ENCODE data around the gene CYSRT1.

The CYSRT1 gene

GRCh38 chr9:137217276-137218211 is 7.4 kb upstream of the CYSRT1 start:
- Histone ChIP-seq H3K27ac (ENCODE audit: low read depth, low read length) (no peak overlapping the region), H3K9me3 (ENCODE audit: control insufficient read depth in 5 of 5, low read length in 5 of 5) (no peaks in the 10 kb centered on the region), H3K27me3 (ENCODE audit: control insufficient read depth in 5 of 5, insufficient read depth in 4 of 5, low read length in 5 of 5) (no peaks in the 10 kb centered on the region), H3K4me3 (ENCODE audit: low read depth in 1 of 5, low read length in 5 of 5) (peak overlapping the region; percentile 17 to 63 (median 44)), H3K4me1 (ENCODE audit: control insufficient read depth in 5 of 5, insufficient read depth in 5 of 5, low read length in 5 of 5) (peaks cover 0 to 29% (median 23%) of the 10 kb centered on the region in 5 donors), H3K9ac (ENCODE audit: low read length in 5 of 5) (peak overlapping the region in 3 of 5 donors; percentile 17 to 77 (median 57)), H3K36me3 (ENCODE audit: control insufficient read depth in 5 of 5, insufficient read depth in 5 of 5, low read length in 5 of 5) (peaks cover 0 to 15% (median 12%) of the 10 kb centered on the region in 5 donors)

DNA sequence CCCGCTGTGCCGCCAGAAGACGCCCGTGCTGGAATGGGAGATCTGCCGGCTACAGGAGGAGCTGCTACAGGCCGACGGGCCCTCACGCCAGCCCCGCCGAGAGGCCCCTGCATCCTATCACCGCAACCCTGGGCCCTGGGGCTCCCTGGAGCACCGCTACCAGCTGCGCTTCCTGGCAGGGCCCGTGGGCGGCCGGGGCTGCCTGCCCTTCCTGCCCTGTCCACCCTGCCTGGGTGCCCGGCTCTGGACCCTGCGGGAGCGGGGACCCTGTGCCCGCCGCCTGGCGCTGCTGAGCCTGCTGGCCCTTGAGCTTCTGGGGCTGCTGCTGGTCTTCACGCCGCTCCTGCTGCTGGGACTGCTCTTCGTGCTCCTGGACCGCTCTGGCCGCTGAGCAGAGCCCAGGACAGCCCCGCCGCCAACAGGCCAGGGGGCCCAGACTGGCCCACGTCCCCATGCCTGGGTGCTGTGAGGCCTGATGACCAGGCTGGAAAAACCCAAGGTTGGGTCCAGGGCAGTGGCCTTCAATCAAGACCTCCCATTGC is 6.7 kb upstream of the CYSRT1 start:
- H3K36me3 ChIP-seq (ENCODE audit: control insufficient read depth in 5 of 5, insufficient read depth in 5 of 5, low read length in 5 of 5): peaks cover 0 to 15% (median 12%) of the 10 kb centered on the region in 5 donors
- no peaks in the 10 kb centered on the region for H3K27me3 ChIP-seq (ENCODE audit: control insufficient read depth in 5 of 5, insufficient read depth in 4 of 5, low read length in 5 of 5)
- peaks cover 0 to 36% (median 29%) of the 10 kb centered on the region in 5 donors for H3K4me1 ChIP-seq (ENCODE audit: control insufficient read depth in 5 of 5, insufficient read depth in 5 of 5, low read length in 5 of 5)
- no peak overlapping the region for H3K4me3 ChIP-seq (ENCODE audit: low read depth in 1 of 5, low read length in 5 of 5)
- H3K9me3 ChIP-seq (ENCODE audit: control insufficient read depth in 5 of 5, low read length in 5 of 5): no peaks in the 10 kb centered on the region
- peak overlapping the region in 1 of 5 donors; percentile 77 for H3K9ac ChIP-seq (ENCODE audit: low read length in 5 of 5)
- H3K27ac ChIP-seq (ENCODE audit: low read depth, low read length): no peak overlapping the region

DNA sequence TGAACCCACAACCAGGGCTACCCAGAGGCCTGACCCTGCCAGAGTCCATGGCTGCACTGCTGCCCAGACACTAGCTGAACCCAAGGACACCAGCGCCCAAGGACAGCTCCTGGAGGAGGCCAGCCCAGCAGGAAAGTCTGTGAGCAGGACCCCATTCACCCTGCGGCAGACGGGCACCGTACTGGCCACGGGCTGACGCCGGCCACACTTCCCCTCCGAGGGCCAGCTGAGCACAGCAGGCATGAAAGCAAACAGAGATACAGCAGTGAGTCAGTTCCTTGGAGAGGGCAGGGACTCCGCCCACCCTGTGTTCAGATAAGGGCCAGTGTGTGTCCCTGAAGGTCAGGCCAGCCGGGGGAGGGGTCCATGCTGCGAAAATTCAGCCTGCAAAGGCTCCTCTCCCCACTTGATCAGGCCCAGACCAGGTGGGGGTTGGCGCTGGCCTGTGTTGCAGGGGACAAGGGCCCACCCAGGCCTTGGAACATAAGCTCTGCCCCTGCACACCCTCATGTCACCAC is 6.2 kb upstream of the CYSRT1 start:
- no peaks in the 10 kb centered on the region for H3K9me3 ChIP-seq (ENCODE audit: control insufficient read depth in 5 of 5, low read length in 5 of 5)
- no peak overlapping the region for H3K4me3 ChIP-seq (ENCODE audit: low read depth in 1 of 5, low read length in 5 of 5)
- no peaks in the 10 kb centered on the region for H3K27me3 ChIP-seq (ENCODE audit: control insufficient read depth in 5 of 5, insufficient read depth in 4 of 5, low read length in 5 of 5)
- H3K9ac ChIP-seq (ENCODE audit: low read length in 5 of 5): no peak overlapping the region
- peaks cover 0 to 38% (median 32%) of the 10 kb centered on the region in 5 donors for H3K4me1 ChIP-seq (ENCODE audit: control insufficient read depth in 5 of 5, insufficient read depth in 5 of 5, low read length in 5 of 5)
- peaks cover 0 to 15% (median 12%) of the 10 kb centered on the region in 5 donors for H3K36me3 ChIP-seq (ENCODE audit: control insufficient read depth in 5 of 5, insufficient read depth in 5 of 5, low read length in 5 of 5)
- H3K27ac ChIP-seq (ENCODE audit: low read depth, low read length): no peak overlapping the region

GRCh38 chr9:137219757-137220316 is 5.1 kb upstream of the CYSRT1 start:
- peaks cover 0 to 11% (median 8%) of the 10 kb centered on the region in 5 donors for H3K36me3 ChIP-seq (ENCODE audit: control insufficient read depth in 5 of 5, insufficient read depth in 5 of 5, low read length in 5 of 5)
- H3K4me1 ChIP-seq (ENCODE audit: control insufficient read depth in 5 of 5, insufficient read depth in 5 of 5, low read length in 5 of 5): peaks cover 0 to 43% (median 36%) of the 10 kb centered on the region in 5 donors

GRCh38 chr9:137220317-137221094 is 4.5 kb upstream of the CYSRT1 start:
- H3K27me3 ChIP-seq (ENCODE audit: control insufficient read depth in 5 of 5, insufficient read depth in 4 of 5, low read length in 5 of 5): peaks cover 0 to 4% (median 0%) of the 10 kb centered on the region in 5 donors
- no peaks in the 10 kb centered on the region for H3K9me3 ChIP-seq (ENCODE audit: control insufficient read depth in 5 of 5, low read length in 5 of 5)
- peaks cover 0 to 43% (median 36%) of the 10 kb centered on the region in 5 donors for H3K4me1 ChIP-seq (ENCODE audit: control insufficient read depth in 5 of 5, insufficient read depth in 5 of 5, low read length in 5 of 5)
- no peak overlapping the region for H3K9ac ChIP-seq (ENCODE audit: low read length in 5 of 5)
- no peak overlapping the region for H3K4me3 ChIP-seq (ENCODE audit: low read depth in 1 of 5, low read length in 5 of 5)
- peaks cover 0 to 9% (median 5%) of the 10 kb centered on the region in 5 donors for H3K36me3 ChIP-seq (ENCODE audit: control insufficient read depth in 5 of 5, insufficient read depth in 5 of 5, low read length in 5 of 5)
- H3K27ac ChIP-seq (ENCODE audit: low read depth, low read length): no peak overlapping the region

More at GRCh38 chr9:137219757-137220316, 5.1 kb upstream of the CYSRT1 start:
- H3K9me3 ChIP-seq (ENCODE audit: control insufficient read depth in 5 of 5, low read length in 5 of 5): no peaks in the 10 kb centered on the region
- no peak overlapping the region for H3K9ac ChIP-seq (ENCODE audit: low read length in 5 of 5)
- H3K27me3 ChIP-seq (ENCODE audit: control insufficient read depth in 5 of 5, insufficient read depth in 4 of 5, low read length in 5 of 5): no peaks in the 10 kb centered on the region
- H3K4me3 ChIP-seq (ENCODE audit: low read depth in 1 of 5, low read length in 5 of 5): no peak overlapping the region
- H3K27ac ChIP-seq (ENCODE audit: low read depth, low read length): no peak overlapping the region

GRCh38 chr9:137221095-137221505 is 3.9 kb upstream of the CYSRT1 start:
- H3K4me1 ChIP-seq (ENCODE audit: control insufficient read depth in 5 of 5, insufficient read depth in 5 of 5, low read length in 5 of 5): peaks cover 0 to 43% (median 36%) of the 10 kb centered on the region in 5 donors
- no peak overlapping the region for H3K4me3 ChIP-seq (ENCODE audit: low read depth in 1 of 5, low read length in 5 of 5)
- no peak overlapping the region for H3K9ac ChIP-seq (ENCODE audit: low read length in 5 of 5)
- H3K36me3 ChIP-seq (ENCODE audit: control insufficient read depth in 5 of 5, insufficient read depth in 5 of 5, low read length in 5 of 5): peaks cover 0 to 7% (median 1%) of the 10 kb centered on the region in 5 donors
- no peak overlapping the region for H3K27ac ChIP-seq (ENCODE audit: low read depth, low read length)
- no peaks in the 10 kb centered on the region for H3K9me3 ChIP-seq (ENCODE audit: control insufficient read depth in 5 of 5, low read length in 5 of 5)
- H3K27me3 ChIP-seq (ENCODE audit: control insufficient read depth in 5 of 5, insufficient read depth in 4 of 5, low read length in 5 of 5): peaks cover 0 to 4% (median 0%) of the 10 kb centered on the region in 5 donors

- H3K4me3 ChIP-seq (ENCODE audit: low read depth in 1 of 5, low read length in 5 of 5): peak overlapping the region in 2 of 5 donors; percentile 13 to 46
- H3K36me3 ChIP-seq (ENCODE audit: control insufficient read depth in 5 of 5, insufficient read depth in 5 of 5, low read length in 5 of 5): peaks cover 0 to 1% (median 0%) of the 10 kb centered on the region in 5 donors
- peaks cover 2 to 6% (median 4%) of the 10 kb centered on the region in 5 donors for H3K27me3 ChIP-seq (ENCODE audit: control insufficient read depth in 5 of 5, insufficient read depth in 4 of 5, low read length in 5 of 5)
- peaks cover 0 to 43% (median 36%) of the 10 kb centered on the region in 5 donors for H3K4me1 ChIP-seq (ENCODE audit: control insufficient read depth in 5 of 5, insufficient read depth in 5 of 5, low read length in 5 of 5)
- H3K9me3 ChIP-seq (ENCODE audit: control insufficient read depth in 5 of 5, low read length in 5 of 5): no peaks in the 10 kb centered on the region
- H3K27ac ChIP-seq (ENCODE audit: low read depth, low read length): no peak overlapping the region
- peak overlapping the region in 1 of 5 donors; percentile 47 for H3K9ac ChIP-seq (ENCODE audit: low read length in 5 of 5)
These were observed 3.4 kb upstream of the CYSRT1 start for GRCh38 chr9:137221506-137222111.

DNA sequence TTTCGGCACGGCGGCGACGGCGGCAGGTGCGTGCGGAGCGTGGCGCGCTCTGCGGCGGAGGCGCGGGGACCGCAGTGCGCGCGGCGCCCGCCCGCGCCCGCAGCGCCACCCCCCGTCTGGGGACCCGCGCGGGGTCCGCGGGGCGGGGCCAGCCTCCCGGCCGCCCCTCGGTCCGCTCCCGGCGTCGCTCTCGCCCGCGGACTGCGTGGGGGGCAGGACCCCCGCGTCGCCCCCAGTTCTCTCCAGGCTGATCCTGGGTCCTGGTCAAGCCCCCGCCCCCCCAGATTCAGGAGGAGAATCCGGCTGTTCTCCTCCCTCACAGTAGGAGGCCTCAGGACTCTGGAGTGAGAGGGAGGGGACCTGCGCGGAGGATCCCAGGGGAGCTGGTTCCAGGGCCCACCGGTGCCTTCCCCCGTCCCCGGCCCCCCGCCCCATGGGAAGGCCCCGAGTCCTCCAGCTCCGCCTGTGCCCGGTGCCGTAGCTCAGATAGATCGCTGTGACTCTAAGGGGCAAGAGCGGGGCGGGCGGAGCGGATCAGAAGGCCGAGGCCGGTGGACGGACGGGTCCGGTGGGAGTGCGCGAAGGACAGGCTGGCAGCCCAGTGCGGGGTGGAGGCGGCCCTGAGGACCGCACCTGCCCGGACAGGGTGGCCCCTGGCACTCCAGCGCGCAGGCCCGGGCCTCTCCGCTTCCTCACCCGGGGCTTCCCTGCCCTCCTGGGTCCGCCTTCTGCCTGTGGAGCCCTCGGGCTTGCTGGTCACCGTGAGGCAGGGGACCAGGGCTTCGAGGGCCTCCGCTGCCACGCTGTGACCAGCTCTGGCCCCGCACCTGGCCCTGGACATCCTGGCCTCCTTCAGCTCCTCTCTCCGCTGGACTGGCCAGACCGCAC is 2.5 kb upstream of the CYSRT1 start, which contains the start of gene RNF208:
TSS of gene RNF208 (minus strand) at position 51 of the 888 bp plus-strand sequence. CDS start 1,028 bp downstream, outside the sequence.
- peak within 1 kb of the TSS in 4 of 5 donors; percentile 67 to 81 (median 74) for H3K4me3 ChIP-seq (ENCODE audit: low read depth in 1 of 5, low read length in 5 of 5)
- no peak within 1 kb of the TSS for H3K27ac ChIP-seq (ENCODE audit: low read depth, low read length)
- H3K4me1 ChIP-seq (ENCODE audit: control insufficient read depth in 5 of 5, insufficient read depth in 5 of 5, low read length in 5 of 5): peaks cover 0 to 34% (median 29%) of the 10 kb centered on the region in 5 donors

More for the DNA sequence above, 2.5 kb upstream of the CYSRT1 start, which contains the start of gene RNF208:
- Histone ChIP-seq H3K9ac (ENCODE audit: low read length in 5 of 5) (peak within 1 kb of the TSS in 4 of 5 donors; percentile 68 to 87 (median 76)), H3K36me3 (ENCODE audit: control insufficient read depth in 5 of 5, insufficient read depth in 5 of 5, low read length in 5 of 5) (no peaks in the 10 kb centered on the region), H3K9me3 (ENCODE audit: control insufficient read depth in 5 of 5, low read length in 5 of 5) (no peaks in the 10 kb centered on the region), H3K27me3 (ENCODE audit: control insufficient read depth in 5 of 5, insufficient read depth in 4 of 5, low read length in 5 of 5) (peaks cover 3 to 14% (median 11%) of the 10 kb centered on the region in 5 donors)
